Frontal cortex (tissue), 4 donors: Measurements from ENCODE around the gene FCAR. TPM values are rescaled to one million over a fixed set of nuclear protein-coding genes. Genes with fewer than 3 reads are reported as not detected.
"Not testable (repeated sequence)": the region's sequence is repeated elsewhere in the genome, so short reads cannot be mapped to it uniquely, and the experiment has no call there.

Experiments
- DNase-seq, 2 donors: peaks; one replicate each; pipeline ENCODE4 v3.0.0; 2012; ENCODE audit warnings: low spot score in 2 of 2
- FAIRE-seq: peaks from 2 replicates; lab custom pipeline; 2012; peaks lifted over from hg19 to GRCh38; lab: Jason Lieb, UNC
- total RNA-seq: library from RNA; depleted of rRNA; stranded (reverse); fragments of >200 nt; gene quantifications from one replicate; pipeline ENCODE4 v1.2.3, GENCODE V29; 2014
- donor health status: control.
- donor health status: control.
- donor health status: control.

FCAR gene
- total RNA-seq = 0.41 TPM

DNA sequence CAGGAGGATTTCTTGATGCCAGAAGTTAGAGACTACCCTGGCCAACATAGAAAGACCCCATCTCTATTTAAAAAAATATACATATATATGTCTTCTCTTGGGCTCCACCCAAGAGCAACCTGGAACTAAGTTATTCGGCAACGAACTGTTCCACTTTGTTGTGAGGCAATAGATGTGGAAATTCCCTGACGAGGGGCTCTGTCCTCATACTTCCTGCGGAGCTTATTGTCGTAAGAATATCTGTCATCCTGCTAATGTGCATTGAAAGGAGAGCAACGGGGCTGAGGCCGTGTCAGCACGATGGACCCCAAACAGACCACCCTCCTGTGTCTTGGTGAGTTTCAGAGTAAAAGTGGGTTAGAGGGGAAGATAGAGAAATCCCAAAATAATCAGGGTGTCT, at the start of gene FCAR:
FCAR (plus strand) TSS at position 246 of the 400 bp plus-strand sequence; CDS start at position 301, 55 bp downstream.
- no peak for DNase-seq
- FAIRE-seq = no peak

DNA sequence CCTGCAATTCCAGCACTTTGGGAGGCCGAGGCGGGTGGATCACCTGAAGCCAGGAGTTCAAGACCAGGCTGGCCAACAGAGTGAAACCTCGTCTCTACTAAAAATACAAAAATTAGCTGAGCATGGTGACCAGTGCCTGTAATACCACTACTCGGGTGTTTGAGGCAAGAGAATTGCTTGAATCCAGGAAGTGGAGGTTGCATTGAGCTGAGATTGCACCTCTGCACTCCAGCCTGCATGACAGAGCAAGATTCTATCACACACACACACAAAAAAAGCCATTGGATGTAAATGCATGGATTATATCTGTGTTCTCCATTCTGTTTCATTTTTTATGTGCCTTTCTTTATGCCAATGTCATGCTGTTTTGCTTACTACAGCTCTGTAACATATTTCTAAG, 49.6 kb upstream of the FCAR start:
- not testable (repeated sequence) for DNase-seq, FAIRE-seq

DNA sequence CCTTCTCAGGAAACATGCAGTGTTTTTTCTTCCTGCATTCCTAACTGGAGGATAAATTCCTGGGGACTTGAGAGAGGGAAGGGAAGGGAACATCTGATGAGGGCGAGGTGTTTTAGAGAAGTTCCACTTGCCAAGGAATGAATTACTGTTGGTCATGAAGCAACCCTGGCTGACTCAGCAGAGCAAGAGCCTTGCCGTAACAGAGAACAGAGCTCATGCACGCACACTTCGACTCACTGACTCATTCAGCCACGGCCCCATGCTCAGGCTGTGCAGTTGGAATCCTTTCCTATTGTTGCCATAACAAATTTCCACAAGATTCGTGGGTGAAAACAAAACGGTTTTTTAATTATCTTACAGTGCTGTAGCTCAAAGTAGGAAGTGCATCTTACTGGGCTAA, 48.7 kb upstream of the FCAR start:
- not testable (repeated sequence) for FAIRE-seq, DNase-seq

GRCh38 chr19:54828064-54828463, 46.0 kb upstream of the FCAR start:
- DNase-seq, FAIRE-seq: not testable (repeated sequence)

DNA sequence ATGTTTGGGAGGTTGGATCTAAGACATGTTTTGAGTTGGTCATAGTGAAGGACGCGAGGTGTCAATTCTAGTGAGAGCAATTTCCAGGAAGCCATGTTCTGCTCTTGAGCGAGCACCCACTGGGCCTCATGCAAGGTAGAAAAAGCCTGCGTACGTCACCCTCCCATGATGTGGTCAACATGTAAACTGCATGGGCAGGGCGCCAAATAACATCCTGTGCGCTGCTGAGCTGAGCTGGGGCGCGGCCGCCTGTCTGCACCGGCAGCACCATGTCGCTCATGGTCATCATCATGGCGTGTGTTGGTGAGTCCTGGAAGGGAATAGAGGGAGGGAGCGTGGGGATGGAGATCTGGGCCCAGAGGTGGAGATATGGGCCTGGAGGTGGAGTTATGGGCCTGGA, 41.5 kb upstream of the FCAR start, which contains the start of gene KIR2DS4:
KIR2DS4 (plus strand) TSS at position 181 of the 400 bp plus-strand sequence.
- not testable (repeated sequence) for FAIRE-seq

DNA sequence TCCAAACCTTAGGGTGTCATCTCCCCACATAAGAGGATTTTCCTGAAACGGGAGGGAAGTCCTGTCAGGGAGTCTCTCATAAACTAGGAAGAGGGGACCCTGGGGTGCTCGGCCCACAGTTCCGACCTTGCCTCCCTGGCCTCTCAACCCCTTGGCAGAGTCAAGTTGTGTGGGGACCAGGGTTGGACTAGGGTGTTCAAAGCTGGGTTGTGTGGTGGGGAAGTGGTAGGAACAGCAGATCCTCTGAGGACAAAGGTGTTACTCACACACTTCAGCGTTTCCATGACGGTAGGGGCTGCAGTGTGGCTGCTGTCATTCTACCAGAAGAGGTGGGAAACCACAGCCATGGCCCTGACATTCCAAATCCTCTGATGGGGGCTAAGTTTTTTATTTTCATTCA, 38.9 kb upstream of the FCAR start:
- FAIRE-seq, DNase-seq: not testable (repeated sequence)

More for the DNA sequence above, 41.5 kb upstream of the FCAR start, which contains the start of gene KIR2DS4:
- not testable (repeated sequence) for DNase-seq

GRCh38 chr19:54837522-54837921, 36.5 kb upstream of the FCAR start:
- not testable (repeated sequence) for FAIRE-seq, DNase-seq

- DNase-seq, FAIRE-seq: not testable (repeated sequence)
Measured at GRCh38 chr19:54843171-54843570, 30.9 kb upstream of the FCAR start.

- FAIRE-seq, DNase-seq: not testable (repeated sequence)
Measured at GRCh38 chr19:54850061-54850640, 23.9 kb upstream of the FCAR start, which contains the start of gene KIR3DL2. KIR3DL2 (plus strand) TSS chr19:54850443; CDS start chr19:54850476, 33 bp downstream.

DNA sequence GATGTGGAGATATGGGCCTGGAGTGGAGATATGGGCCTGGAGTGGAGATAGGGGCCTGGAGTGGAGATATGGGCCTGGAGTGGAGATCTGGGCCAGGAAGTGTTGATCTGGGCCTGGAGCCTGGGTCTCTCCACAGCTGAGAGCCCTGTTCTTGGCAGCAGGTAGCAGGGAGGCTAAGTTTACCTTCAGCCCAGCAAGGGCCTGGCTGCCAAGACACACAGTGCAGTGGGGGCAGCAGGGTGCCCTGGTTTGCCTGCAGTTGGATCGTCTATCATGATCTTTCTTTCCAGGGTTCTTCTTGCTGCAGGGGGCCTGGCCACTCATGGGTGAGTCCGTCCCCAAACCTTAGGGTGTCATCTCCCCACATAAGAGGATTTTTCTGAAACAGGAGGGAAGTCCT, 23.1 kb upstream of the FCAR start:
- DNase-seq (no peak), FAIRE-seq (no peak)

DNA sequence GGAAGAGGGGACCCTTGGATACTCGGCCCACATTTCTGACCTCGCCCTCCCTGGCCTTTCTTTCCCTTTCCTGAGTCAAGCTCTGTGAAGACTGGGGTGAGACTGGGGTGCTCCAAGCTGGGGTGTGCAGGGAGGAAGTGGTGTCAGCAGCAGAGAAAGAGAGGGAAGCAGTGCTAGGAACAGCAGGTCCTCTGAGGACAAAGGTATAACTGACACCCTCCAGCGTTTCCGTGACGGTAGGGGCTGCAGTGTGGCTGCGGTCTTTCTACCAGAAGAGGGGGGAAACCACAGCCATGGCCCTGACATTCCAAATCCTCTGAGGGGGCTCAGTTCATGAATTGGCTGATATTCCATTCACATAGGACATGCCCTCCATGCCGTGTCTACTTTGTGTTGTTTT, 22.7 kb upstream of the FCAR start:
- DNase-seq (no peak), FAIRE-seq (no peak)

- DNase-seq, FAIRE-seq: not testable (repeated sequence)
Measured at GRCh38 chr19:54855241-54855640, 18.8 kb upstream of the FCAR start.

- DNase-seq, FAIRE-seq: not testable (repeated sequence)
Measured at GRCh38 chr19:54858476-54858875, 15.6 kb upstream of the FCAR start.

GRCh38 chr19:54859421-54859820, 14.6 kb upstream of the FCAR start:
- not testable (repeated sequence) for DNase-seq, FAIRE-seq

GRCh38 chr19:54863459-54863858, 10.6 kb upstream of the FCAR start:
- DNase-seq, FAIRE-seq: not testable (repeated sequence)

- no peak for FAIRE-seq
- no peak for DNase-seq
Measured at GRCh38 chr19:54871696-54872095, 2.3 kb upstream of the FCAR start.

DNA sequence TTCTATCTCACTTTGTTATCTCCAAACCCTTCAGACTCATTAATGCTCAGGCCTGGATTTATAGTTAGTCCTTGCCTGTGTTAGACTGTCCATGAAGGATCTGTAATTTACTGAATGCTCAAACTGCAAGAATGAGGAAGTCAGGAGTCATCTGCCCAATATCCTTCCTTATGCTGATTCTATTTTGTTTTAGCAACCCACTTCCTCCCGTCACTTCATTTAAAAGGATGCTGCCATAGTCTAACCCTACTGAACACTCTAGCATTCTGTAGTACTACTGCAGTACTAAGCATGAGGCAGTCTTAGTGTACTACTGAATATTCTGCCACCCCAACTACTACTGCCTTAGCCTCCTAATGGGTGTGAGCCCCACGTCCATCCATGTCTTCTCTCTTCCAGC, 1.5 kb downstream of the FCAR start:
- FAIRE-seq = no peak
- DNase-seq = no peak

DNA sequence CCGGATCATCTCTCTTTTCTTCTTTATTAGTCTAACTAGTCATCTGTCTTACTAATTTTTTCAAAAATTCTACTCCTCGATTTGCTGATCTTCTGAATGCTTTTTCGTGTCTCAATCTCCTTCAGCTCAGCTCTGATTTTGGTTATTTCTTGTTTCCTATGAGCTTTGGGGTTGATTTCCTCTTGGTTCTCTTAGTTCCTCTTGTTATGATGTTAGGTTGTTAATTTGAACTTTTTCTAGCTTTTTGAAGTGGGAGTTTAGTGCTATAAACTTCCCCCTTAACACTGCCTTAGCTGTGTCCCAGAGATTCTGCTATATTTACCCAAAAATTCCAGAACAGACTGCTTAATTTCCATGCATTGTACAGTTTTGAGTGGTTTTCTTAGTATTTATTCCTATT, 3.4 kb downstream of the FCAR start:
- DNase-seq (no peak), FAIRE-seq (no peak)

GRCh38 chr19:54881884-54882283, 7.8 kb downstream of the FCAR start:
- DNase-seq (no peak), FAIRE-seq (no peak)

DNA sequence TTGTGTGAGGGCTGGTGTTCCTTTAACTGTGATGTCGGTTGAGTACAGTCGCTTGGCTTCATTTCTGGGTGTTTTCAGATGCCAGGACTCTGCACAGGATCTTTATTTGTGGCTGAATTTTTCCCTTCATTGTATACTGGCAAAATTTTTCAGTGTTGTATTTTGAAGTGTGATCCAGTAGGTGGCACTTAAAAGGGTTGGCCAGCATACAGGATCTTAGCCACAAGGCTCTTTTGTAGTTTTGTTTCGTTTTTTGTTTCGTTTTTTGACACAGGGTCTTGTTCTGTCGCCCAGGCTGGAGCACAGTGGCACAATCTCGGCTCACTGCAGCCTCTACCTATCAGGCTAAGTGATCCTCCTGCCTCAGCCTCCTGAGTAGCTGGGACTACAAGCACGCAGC, 8.7 kb downstream of the FCAR start:
- no peak for FAIRE-seq
- no peak for DNase-seq

DNA sequence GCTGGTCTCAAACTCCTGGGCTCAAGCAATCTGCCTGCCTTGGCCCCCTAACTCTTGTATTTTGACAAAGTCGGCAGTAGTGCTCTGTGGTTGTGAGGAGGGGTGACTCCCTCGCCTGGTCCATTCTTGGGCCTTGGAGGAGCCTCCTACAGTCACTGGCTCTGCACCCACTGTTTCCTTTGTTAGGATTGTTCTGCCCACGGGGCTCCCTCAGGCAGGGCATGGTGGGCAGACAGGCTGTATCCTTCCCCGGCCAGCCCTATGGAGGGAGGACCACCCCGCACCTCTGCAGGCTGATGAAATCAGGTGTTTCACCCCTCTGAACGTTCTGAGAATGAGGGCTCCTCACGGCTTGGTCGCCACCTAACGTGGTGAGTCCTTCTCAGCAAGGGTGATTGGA, 9.2 kb downstream of the FCAR start:
- DNase-seq (no peak), FAIRE-seq (no peak)

GRCh38 chr19:54888239-54888638, 14.2 kb downstream of the FCAR start:
- FAIRE-seq (no peak), DNase-seq (no peak)
